Osteocyte (in vitro differentiated cells): ENCODE results near the gene GYS1. TPM values are rescaled to one million over a fixed set of nuclear protein-coding genes. Genes with fewer than 3 reads are reported as not detected.

Experiments
- DNase-seq: peaks from one replicate; pipeline ENCODE4 v3.0.0; 2021; ENCODE audit warnings: mixed read lengths; ENCODE audit not compliant: unreplicated experiment; ENCODE audit errors: extremely low spot score
- H3K27ac Mint-ChIP-seq: one replicate; pipeline ENCODE4 v1.8.0; 2021; ENCODE audit warnings: mild to moderate bottlenecking, mixed read lengths; ENCODE audit not compliant: unreplicated experiment
- H3K27me3 Mint-ChIP-seq: one replicate; pipeline ENCODE4 v1.8.0; 2021; ENCODE audit warnings: mixed read lengths; ENCODE audit not compliant: unreplicated experiment
- H3K36me3 Mint-ChIP-seq: one replicate; pipeline ENCODE4 v1.8.0; 2021; ENCODE audit warnings: mixed read lengths; ENCODE audit not compliant: unreplicated experiment
- H3K4me1 Mint-ChIP-seq: one replicate; pipeline ENCODE4 v1.8.0; 2021; ENCODE audit warnings: mixed read lengths; ENCODE audit not compliant: unreplicated experiment
- H3K4me3 Mint-ChIP-seq: one replicate; pipeline ENCODE4 v1.8.0; 2021; ENCODE audit warnings: mild to moderate bottlenecking, moderate library complexity, mixed read lengths; ENCODE audit not compliant: unreplicated experiment
- H3K9me3 Mint-ChIP-seq: one replicate; pipeline ENCODE4 v1.8.0; 2021; ENCODE audit warnings: mixed read lengths; ENCODE audit not compliant: unreplicated experiment
- CTCF ChIP-seq: fragments of 200-600 bp; sonication (generic); IDR thresholded peaks from 2 replicates; pipeline ENCODE4 v1.5.0; 2021; ENCODE audit warnings: antibody characterized with exemption, mild to moderate bottlenecking, moderate library complexity
- total RNA-seq: library from RNA; stranded (reverse); gene quantifications from 2 replicates; pipeline ENCODE4 v1.2.1, GENCODE V29; 2021

The GYS1 gene
- total RNA-seq, 1 donor from 2014 or later = 42.2 TPM

- no peak for DNase-seq
- peaks cover 11% of the 10 kb centered on the region for H3K36me3 Mint-ChIP-seq
- no peak overlapping the region for H3K4me3 Mint-ChIP-seq
- no peak for TF ChIP-seq CTCF
- peaks cover 6% of the 10 kb centered on the region for H3K4me1 Mint-ChIP-seq
- no peak overlapping the region for H3K27ac Mint-ChIP-seq
- no peaks in the 10 kb centered on the region for H3K9me3 Mint-ChIP-seq
- no peaks in the 10 kb centered on the region for H3K27me3 Mint-ChIP-seq
Observed at GRCh38 chr19:48977061-48977460, 16.0 kb downstream of the GYS1 start.

- Mint-ChIP-seq H3K27me3 (no peaks in the 10 kb centered on the region), H3K36me3 (peaks cover 7% of the 10 kb centered on the region), H3K27ac (no peak overlapping the region), H3K4me3 (no peak overlapping the region), H3K4me1 (peaks cover 6% of the 10 kb centered on the region), H3K9me3 (no peaks in the 10 kb centered on the region)
- no peak for TF ChIP-seq CTCF
- no peak for DNase-seq
Observed at GRCh38 chr19:48975947-48976847, 16.9 kb downstream of the GYS1 start.

GRCh38 chr19:48970923-48971395, 22.1 kb downstream of the GYS1 start:
- Mint-ChIP-seq H3K9me3 (no peaks in the 10 kb centered on the region), H3K36me3 (peaks cover 15% of the 10 kb centered on the region), H3K4me1 (peaks cover 26% of the 10 kb centered on the region), H3K4me3 (no peak overlapping the region), H3K27ac (no peak overlapping the region), H3K27me3 (no peaks in the 10 kb centered on the region)
- DNase-seq = peak; percentile 90
- TF ChIP-seq CTCF = peak; percentile 95

- peaks cover 28% of the 10 kb centered on the region for H3K4me1 Mint-ChIP-seq
- H3K9me3 Mint-ChIP-seq = no peaks in the 10 kb centered on the region
- no peak overlapping the region for H3K4me3 Mint-ChIP-seq
- H3K36me3 Mint-ChIP-seq = peaks cover 17% of the 10 kb centered on the region
- no peak for DNase-seq
- H3K27ac Mint-ChIP-seq = no peak overlapping the region
- no peak for TF ChIP-seq CTCF
- no peaks in the 10 kb centered on the region for H3K27me3 Mint-ChIP-seq
Observed at GRCh38 chr19:48970139-48970766, 22.9 kb downstream of the GYS1 start.
